Omental fat pad (tissue), 4 donors: ENCODE data around the gene TUT7. TPM values are rescaled to one million over a fixed set of nuclear protein-coding genes. Genes with fewer than 3 reads are reported as not detected.

ENCODE experiments used
- ATAC-seq: fragments of 150-250 bp; one replicate; pipeline ENCODE4 v1.9.1; 2016; ENCODE audit warnings: mild to moderate bottlenecking, moderate library complexity; ENCODE audit not compliant: low FRiP score
- DNase-seq: peaks from one replicate; pipeline ENCODE4 v3.0.0-alpha.2; 2019; ENCODE audit warnings: low spot score
- CTCF ChIP-seq, 3 donors: fragments of 450-650 bp; IDR thresholded peaks; one replicate each; pipeline ENCODE4 v1.5.1; 2016 to 2017; ENCODE audit warnings: antibody characterized with exemption in 3 of 3, mild to moderate bottlenecking in 3 of 3, moderate library complexity in 2 of 3
- total RNA-seq, 4 donors: library from RNA; depleted of rRNA; stranded (reverse); fragments of >200 nt; gene quantifications; one replicate each; pipeline ENCODE4 v1.1.0, GENCODE V29; 2016

The TUT7 gene
- total RNA-seq, 4 donors from 2014 or later, result 50.8 to 61.8 (median 56.7) TPM

- DNase-seq, result no peak
- ATAC-seq, result no peak
- TF ChIP-seq CTCF (IDR thresholded peaks at IDR 0.05), result no peak
Measured at GRCh38 chr9:86277072-86277471, 77.1 kb downstream of the TUT7 start.

GRCh38 chr9:86275962-86276361, 78.2 kb downstream of the TUT7 start:
- DNase-seq (no peak), ATAC-seq (no peak)
- TF ChIP-seq CTCF (IDR thresholded peaks at IDR 0.05), result no peak

- ATAC-seq (peak; percentile 28), DNase-seq (no peak)
- TF ChIP-seq CTCF (IDR thresholded peaks at IDR 0.05), result no peak
Measured at GRCh38 chr9:86274821-86275643, 79.2 kb downstream of the TUT7 start.

GRCh38 chr9:86272221-86272620, 82.0 kb downstream of the TUT7 start:
- ATAC-seq, result no peak
- no peak for DNase-seq
- TF ChIP-seq CTCF (IDR thresholded peaks at IDR 0.05), result no peak

GRCh38 chr9:86263876-86264275, 90.3 kb downstream of the TUT7 start:
- DNase-seq (no peak), ATAC-seq (no peak)
- no peak for TF ChIP-seq CTCF (IDR thresholded peaks at IDR 0.05)

- DNase-seq, result no peak
- no peak for TF ChIP-seq CTCF (IDR thresholded peaks at IDR 0.05)
- no peak for ATAC-seq
Measured at GRCh38 chr9:86262492-86262891, 91.7 kb downstream of the TUT7 start.

- DNase-seq, result no peak
- ATAC-seq, result no peak
- TF ChIP-seq CTCF (IDR thresholded peaks at IDR 0.05), result no peak
Measured at GRCh38 chr9:86259557-86259956, 94.7 kb downstream of the TUT7 start, which contains the start of gene C9orf153. C9orf153 (minus strand) TSS chr9:86259657; CDS start chr9:86229603, 30,054 bp downstream.
